Lower lobe of right lung (tissue), 2 donors: ENCODE data around the gene CD84. TPM values are rescaled to one million over a fixed set of nuclear protein-coding genes. Genes with fewer than 3 reads are reported as not detected.
A peak's percentile ranks its signal among the peaks of the same experiment; 100 is the strongest.

Source experiments
- ATAC-seq, 2 donors: fragments of 200-7000 bp; cut with Tn5 transposase; one replicate each; pipeline ENCODE4 v1.9.1; 2020 to 2022; ENCODE audit warnings: mild to moderate bottlenecking in 2 of 2, moderate library complexity in 2 of 2
- DNase-seq: peaks from one replicate; pipeline ENCODE4 v3.0.0-alpha.2; 2020
- H3K27ac ChIP-seq: fragments of 200-600 bp; one replicate; pipeline ENCODE4 v1.8.0; 2022
- H3K27me3 ChIP-seq: fragments of 200-600 bp; one replicate; pipeline ENCODE4 v1.8.0; 2022; ENCODE audit warnings: low read depth
- H3K36me3 ChIP-seq: fragments of 200-600 bp; one replicate; pipeline ENCODE4 v1.8.0; 2022; ENCODE audit warnings: mild to moderate bottlenecking
- H3K4me1 ChIP-seq: fragments of 200-600 bp; one replicate; pipeline ENCODE4 v1.8.0; 2022
- H3K4me3 ChIP-seq: fragments of 200-600 bp; one replicate; pipeline ENCODE4 v1.8.0; 2022; ENCODE audit warnings: mild to moderate bottlenecking
- H3K9me3 ChIP-seq: fragments of 200-600 bp; one replicate; pipeline ENCODE4 v1.8.0; 2022
- intact Hi-C: fragments of 100-400 bp; cut with DNase I; formaldehyde crosslinking; loops from one replicate; pipeline ENCODE4 v1.11.0; 2022
- total RNA-seq: library from RNA; stranded (reverse); fragmentation: NEBNext Ultra II Directional; extraction: Animal tissue kit (Norgen Biotek cat#: 25700); gene quantifications from one replicate; pipeline ENCODE4 v1.2.1, GENCODE V29; 2021
- TF ChIP-seq, protein P1 (sequence below): fragments of 200-600 bp; IDR thresholded peaks from one replicate; pipeline ENCODE4 v1.8.0; 2022; ENCODE audit warnings: antibody characterized with exemption, mild to moderate bottlenecking
- donor health status: DM: no; HTN: yes; CAD: no; lungs with severe emphysema.

The CD84 gene
- total RNA-seq, 1 donor from 2014 or later = 24.1 TPM

- DNase-seq (no peak), ATAC-seq (peak; percentile 77 to 82)
- Histone ChIP-seq H3K27ac (peak overlapping the region; percentile 53), H3K4me3 (no peak overlapping the region), H3K36me3 (no peaks in the 10 kb centered on the region), H3K27me3 (no peaks in the 10 kb centered on the region), H3K4me1 (peaks cover 30% of the 10 kb centered on the region), H3K9me3 (peaks cover 5% of the 10 kb centered on the region)
- intact Hi-C loops = no loop called here
- TF ChIP-seq, protein P1, sequence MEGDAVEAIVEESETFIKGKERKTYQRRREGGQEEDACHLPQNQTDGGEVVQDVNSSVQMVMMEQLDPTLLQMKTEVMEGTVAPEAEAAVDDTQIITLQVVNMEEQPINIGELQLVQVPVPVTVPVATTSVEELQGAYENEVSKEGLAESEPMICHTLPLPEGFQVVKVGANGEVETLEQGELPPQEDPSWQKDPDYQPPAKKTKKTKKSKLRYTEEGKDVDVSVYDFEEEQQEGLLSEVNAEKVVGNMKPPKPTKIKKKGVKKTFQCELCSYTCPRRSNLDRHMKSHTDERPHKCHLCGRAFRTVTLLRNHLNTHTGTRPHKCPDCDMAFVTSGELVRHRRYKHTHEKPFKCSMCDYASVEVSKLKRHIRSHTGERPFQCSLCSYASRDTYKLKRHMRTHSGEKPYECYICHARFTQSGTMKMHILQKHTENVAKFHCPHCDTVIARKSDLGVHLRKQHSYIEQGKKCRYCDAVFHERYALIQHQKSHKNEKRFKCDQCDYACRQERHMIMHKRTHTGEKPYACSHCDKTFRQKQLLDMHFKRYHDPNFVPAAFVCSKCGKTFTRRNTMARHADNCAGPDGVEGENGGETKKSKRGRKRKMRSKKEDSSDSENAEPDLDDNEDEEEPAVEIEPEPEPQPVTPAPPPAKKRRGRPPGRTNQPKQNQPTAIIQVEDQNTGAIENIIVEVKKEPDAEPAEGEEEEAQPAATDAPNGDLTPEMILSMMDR = no peak
Measured at GRCh38 chr1:160539990-160540858, 39.1 kb downstream of the CD84 start.

DNA sequence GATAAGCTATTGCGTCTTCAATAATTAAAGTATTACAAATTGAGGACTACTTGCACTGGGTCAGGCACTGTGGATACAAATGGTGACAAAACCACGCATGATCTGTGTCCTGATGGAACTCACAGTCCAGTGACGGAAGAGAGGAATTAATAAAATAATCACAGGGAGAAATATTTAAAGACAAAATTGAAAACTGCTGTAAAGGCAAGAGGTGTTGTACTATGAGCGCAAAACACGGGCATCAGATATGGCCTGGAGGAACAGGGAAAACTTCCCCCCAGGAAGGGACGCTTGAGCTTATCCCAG, 39.7 kb downstream of the CD84 start:
- DNase-seq (no peak), ATAC-seq (no peak)
- intact Hi-C loops = no loop called here
- TF ChIP-seq, protein P1 = no peak
- peaks cover 30% of the 10 kb centered on the region for H3K4me1 ChIP-seq
- H3K36me3 ChIP-seq = no peaks in the 10 kb centered on the region
- no peak overlapping the region for H3K4me3 ChIP-seq
- H3K27me3 ChIP-seq = no peaks in the 10 kb centered on the region
- no peak overlapping the region for H3K27ac ChIP-seq
- peaks cover 11% of the 10 kb centered on the region for H3K9me3 ChIP-seq

- TF ChIP-seq, protein P1 = no peak
- peaks cover 16% of the 10 kb centered on the region for H3K9me3 ChIP-seq
- H3K4me3 ChIP-seq = no peak overlapping the region
- no peak for DNase-seq
- H3K27ac ChIP-seq = peak overlapping the region; percentile 1
- H3K36me3 ChIP-seq = no peaks in the 10 kb centered on the region
- H3K27me3 ChIP-seq = no peaks in the 10 kb centered on the region
- ATAC-seq = no peak
- intact Hi-C loops = no loop called here
- peaks cover 30% of the 10 kb centered on the region for H3K4me1 ChIP-seq
Measured at GRCh38 chr1:160538985-160539651, 40.2 kb downstream of the CD84 start.

DNA sequence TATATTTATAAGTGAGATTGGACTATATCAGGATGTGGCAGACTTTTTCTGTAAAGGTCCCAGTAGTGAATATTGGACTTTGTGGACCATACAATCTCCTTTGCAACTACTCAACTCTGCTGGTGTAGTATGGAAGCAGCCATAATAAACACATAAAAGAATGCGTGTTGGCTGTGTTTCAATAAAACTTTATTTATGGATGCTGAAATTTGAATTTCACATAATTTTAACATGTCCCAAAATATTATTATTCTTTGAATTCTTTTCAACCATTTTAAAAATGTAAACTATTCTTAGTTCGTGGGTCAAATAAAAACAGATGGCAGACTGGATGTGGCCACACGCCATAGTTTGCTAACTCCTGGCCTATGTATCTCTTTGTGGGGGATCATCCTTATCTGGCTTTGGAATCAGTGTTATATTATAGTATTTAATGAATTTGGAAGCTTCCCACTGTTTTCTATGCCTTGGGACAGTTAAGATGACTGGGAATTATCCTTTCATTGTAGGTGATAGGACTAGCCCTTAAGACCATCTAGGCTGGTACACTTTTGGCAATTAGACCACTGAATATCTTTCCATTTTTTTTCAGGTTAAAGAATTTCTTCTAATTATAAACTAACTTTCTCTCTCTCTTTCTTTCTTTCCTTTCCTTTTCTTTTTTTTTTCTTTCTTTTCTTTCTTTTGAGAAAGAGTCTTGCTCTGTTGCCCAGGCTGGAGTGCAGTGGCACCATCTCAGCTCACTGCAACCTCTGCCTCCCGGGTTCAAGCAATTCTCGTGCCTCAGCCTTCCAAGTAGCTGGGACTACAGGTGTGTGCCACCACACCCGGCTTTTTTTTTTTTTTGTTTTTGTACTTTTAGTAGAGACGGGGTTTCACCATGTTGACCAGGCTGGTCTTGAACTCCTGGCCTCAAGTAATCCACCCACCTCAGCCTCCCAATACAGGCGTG, 41.3 kb downstream of the CD84 start:
- no peak for ATAC-seq
- TF ChIP-seq, protein P1 = no peak

More for the DNA sequence above, 41.3 kb downstream of the CD84 start:
- H3K4me3 ChIP-seq = no peak overlapping the region
- intact Hi-C loops = no loop called here
- peaks cover 30% of the 10 kb centered on the region for H3K4me1 ChIP-seq
- no peak for DNase-seq
- no peak overlapping the region for H3K27ac ChIP-seq
- no peaks in the 10 kb centered on the region for H3K27me3 ChIP-seq
- peaks cover 20% of the 10 kb centered on the region for H3K9me3 ChIP-seq
- H3K36me3 ChIP-seq = no peaks in the 10 kb centered on the region
